Mesendoderm (in vitro differentiated cells): Measurements from ENCODE around the gene AGBL5.

Experiments
- DNase-seq: peaks from one replicate; pipeline ENCODE4 v3.0.0; 2013
- H2AK5ac ChIP-seq: 2 replicates; pipeline ENCODE4 v1.6.1; 2013; ENCODE audit warnings: low read length, inconsistent platforms
- H2BK120ac ChIP-seq: 2 replicates; pipeline ENCODE4 v1.6.1; 2013; ENCODE audit warnings: low read depth, mild to moderate bottlenecking, low read length, moderate library complexity, mixed read lengths
- H2BK15ac ChIP-seq: replicated peaks from 2 replicates; pipeline ENCODE4 v1.6.1; 2013; ENCODE audit warnings: low read depth, mild to moderate bottlenecking, moderate library complexity
- H2BK5ac ChIP-seq: 2 replicates; pipeline ENCODE4 v1.6.1; 2013; ENCODE audit warnings: low read length, inconsistent platforms
- H3K18ac ChIP-seq: 2 replicates; pipeline ENCODE4 v1.6.1; 2013; ENCODE audit warnings: mild to moderate bottlenecking, low read length, mixed read lengths
- H3K23ac ChIP-seq: one replicate; pipeline ENCODE4 v1.6.1; 2013; ENCODE audit warnings: low read length
- H3K27ac ChIP-seq: 2 replicates; pipeline ENCODE4 v1.5.1; 2013; ENCODE audit warnings: low read depth, mild to moderate bottlenecking, inconsistent platforms, low read length, moderate library complexity
- H3K27me3 ChIP-seq: 2 replicates; pipeline ENCODE4 v1.6.1; 2013; ENCODE audit warnings: low read length, control low read depth, mild to moderate bottlenecking, inconsistent platforms; ENCODE audit not compliant: insufficient read depth, poor library complexity
- H3K36me3 ChIP-seq: 2 replicates; pipeline ENCODE4 v1.6.1; 2013; ENCODE audit warnings: low read length, inconsistent platforms; ENCODE audit not compliant: control insufficient read depth, insufficient read depth
- H3K4ac ChIP-seq: one replicate; pipeline ENCODE4 v1.6.1; 2013; ENCODE audit warnings: low read depth, mild to moderate bottlenecking, low read length, moderate library complexity
- H3K4me1 ChIP-seq: 2 replicates; pipeline ENCODE4 v1.6.1; 2013; ENCODE audit warnings: low read depth, low read length, inconsistent platforms; ENCODE audit not compliant: control insufficient read depth
- H3K4me2 ChIP-seq: 2 replicates; pipeline ENCODE4 v1.6.1; 2013; ENCODE audit warnings: low read length
- H3K4me3 ChIP-seq: 2 replicates; pipeline ENCODE4 v1.5.1; 2013; ENCODE audit warnings: mild to moderate bottlenecking, low read length
- H3K56ac ChIP-seq: one replicate; pipeline ENCODE4 v1.6.1; 2013; ENCODE audit warnings: low read length
- H3K79me1 ChIP-seq: 2 replicates; pipeline ENCODE4 v1.6.1; 2013; ENCODE audit warnings: low read length, inconsistent platforms
- H3K79me2 ChIP-seq: 2 replicates; pipeline ENCODE4 v1.6.1; 2013; ENCODE audit warnings: mild to moderate bottlenecking, low read length; ENCODE audit not compliant: control insufficient read depth, insufficient read depth
- H3K9ac ChIP-seq: 2 replicates; pipeline ENCODE4 v1.6.1; 2013; ENCODE audit warnings: low read length, inconsistent platforms
- H4K5ac ChIP-seq: one replicate; pipeline ENCODE4 v1.6.1; 2013; ENCODE audit warnings: low read length
- H4K8ac ChIP-seq: one replicate; pipeline ENCODE4 v1.6.1; 2013; ENCODE audit warnings: low read depth, mild to moderate bottlenecking, control low read depth, low read length, moderate library complexity
- WGBS: extraction: QIAGEN DNeasy Blood & Tissue Kit; methylation state at CpG from one replicate; pipeline ENCODE4 v1.1.7; 2013; ENCODE audit warnings: low lambda C conversion rate, missing lambda C conversion rate; ENCODE audit not compliant: insufficient coverage; ENCODE audit errors: extremely low coverage; 5-methylcytosine and 5-hydroxymethylcytosine counted together

The AGBL5 gene

DNA sequence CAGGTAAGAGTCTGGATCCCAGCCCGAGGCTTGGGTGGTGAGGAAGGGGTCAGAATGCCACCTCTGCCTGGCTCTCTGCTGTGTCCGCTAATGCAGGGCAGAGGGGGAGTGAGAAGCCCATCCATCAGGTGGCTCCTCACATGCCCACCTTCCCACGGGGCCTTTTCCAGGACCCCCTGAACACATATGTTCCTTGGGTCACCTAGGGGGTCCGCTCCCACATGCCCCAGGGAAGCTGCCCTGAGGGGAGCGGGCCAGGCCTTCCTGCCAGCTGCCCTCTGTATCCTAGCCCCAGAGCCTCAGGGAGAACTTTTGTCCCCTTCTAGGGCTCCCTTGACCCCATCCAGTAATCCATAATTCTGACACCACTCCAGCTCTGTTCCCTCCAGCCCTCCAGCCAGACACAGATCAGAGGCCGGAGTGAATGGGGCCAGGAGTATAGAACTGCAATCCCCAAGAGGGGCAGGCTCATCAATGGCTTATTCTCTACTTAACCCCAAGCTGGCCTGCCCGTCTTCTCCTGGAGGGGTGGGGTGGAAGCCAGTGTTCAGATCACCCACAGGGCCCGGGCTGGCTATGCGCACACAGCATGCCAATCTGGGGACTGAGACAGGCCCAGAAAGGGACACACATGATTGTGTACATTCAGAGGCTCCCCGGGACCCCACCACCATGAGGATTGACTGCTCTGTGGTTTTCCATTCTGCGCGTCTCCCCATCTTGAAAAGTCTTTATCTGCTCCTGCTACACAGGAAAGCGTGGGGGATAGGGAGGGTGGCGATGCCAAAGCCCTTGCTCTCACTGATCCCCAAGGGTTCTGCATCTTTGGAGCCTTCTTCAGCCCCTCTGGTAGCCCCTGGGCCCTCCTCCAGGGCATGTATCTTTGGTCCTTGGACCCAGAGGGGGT is 28.0 kb downstream of the AGBL5 start:
- Histone ChIP-seq H2AK5ac (no peak overlapping the region), H3K79me1 (no peaks in the 10 kb centered on the region), H3K79me2 (no peaks in the 10 kb centered on the region), H3K27me3 (no peaks in the 10 kb centered on the region), H3K9ac (no peak overlapping the region), H2BK120ac (no peak overlapping the region), H3K23ac (no peak overlapping the region), H3K4me3 (no peak overlapping the region), H3K4me1 (peaks cover 2% of the 10 kb centered on the region), H2BK5ac (no peak overlapping the region), H3K18ac (no peak overlapping the region), H3K56ac (no peak overlapping the region), H3K36me3 (no peaks in the 10 kb centered on the region), H3K27ac (no peak overlapping the region), H4K5ac (no peak overlapping the region), H3K4ac (no peak overlapping the region), H4K8ac (no peak overlapping the region), H3K4me2 (no peak overlapping the region), H2BK15ac (no peak overlapping the region)
- no CpG with 5 or more reads among the region's 14 CpGs for WGBS
- DNase-seq, result no peak

DNA sequence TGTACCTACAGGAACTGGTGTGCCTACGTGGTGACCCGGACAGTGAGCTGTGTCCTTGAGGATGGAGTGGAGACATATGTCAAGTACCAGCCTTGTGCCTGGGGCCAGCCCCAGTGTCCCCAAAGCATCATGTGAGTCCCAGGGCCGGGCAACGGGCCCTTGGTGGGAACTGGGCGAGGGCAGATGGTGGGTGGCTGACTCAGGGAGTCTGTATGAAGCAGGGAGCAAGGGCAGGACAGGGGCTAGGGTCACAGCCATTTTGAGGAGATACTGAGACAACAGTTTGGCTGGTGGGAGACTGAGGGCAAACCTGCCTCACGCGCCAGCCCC is 28.6 kb downstream of the AGBL5 start:
- no peak overlapping the region for H2BK5ac ChIP-seq
- no peak overlapping the region for H4K5ac ChIP-seq
- no peak overlapping the region for H2BK15ac ChIP-seq
- WGBS, result no CpG with 5 or more reads among the region's 7 CpGs
- H3K4ac ChIP-seq, result no peak overlapping the region
- H3K27ac ChIP-seq, result no peak overlapping the region
- H4K8ac ChIP-seq, result no peak overlapping the region
- no peak for DNase-seq
- peaks cover 2% of the 10 kb centered on the region for H3K4me1 ChIP-seq
- H3K79me1 ChIP-seq, result no peaks in the 10 kb centered on the region
- no peak overlapping the region for H2BK120ac ChIP-seq
- no peak overlapping the region for H3K23ac ChIP-seq
- H3K79me2 ChIP-seq, result no peaks in the 10 kb centered on the region
- no peak overlapping the region for H2AK5ac ChIP-seq
- H3K18ac ChIP-seq, result no peak overlapping the region
- H3K9ac ChIP-seq, result no peak overlapping the region
- no peaks in the 10 kb centered on the region for H3K36me3 ChIP-seq
- no peak overlapping the region for H3K4me2 ChIP-seq
- H3K56ac ChIP-seq, result no peak overlapping the region
- H3K4me3 ChIP-seq, result no peak overlapping the region
- no peaks in the 10 kb centered on the region for H3K27me3 ChIP-seq

DNA sequence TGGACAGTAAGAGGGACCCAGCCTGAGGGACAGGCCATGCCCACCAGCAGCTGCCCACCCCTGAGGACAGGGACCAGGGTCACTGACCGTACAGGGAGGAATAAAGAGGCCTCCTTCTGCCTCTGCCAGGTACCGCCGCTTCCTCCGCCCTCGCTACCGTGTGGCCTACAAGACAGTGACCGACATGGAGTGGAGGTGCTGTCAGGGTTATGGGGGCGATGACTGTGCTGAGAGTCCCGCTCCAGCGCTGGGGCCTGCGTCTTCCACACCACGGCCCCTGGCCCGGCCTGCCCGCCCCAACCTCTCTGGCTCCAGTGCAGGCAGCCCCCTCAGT is 29.1 kb downstream of the AGBL5 start:
- H3K23ac ChIP-seq, result no peak overlapping the region
- no peaks in the 10 kb centered on the region for H3K36me3 ChIP-seq
- no peak overlapping the region for H2BK120ac ChIP-seq
- no peaks in the 10 kb centered on the region for H3K27me3 ChIP-seq
- no peak overlapping the region for H3K27ac ChIP-seq
- H4K5ac ChIP-seq, result no peak overlapping the region
- no peaks in the 10 kb centered on the region for H3K79me2 ChIP-seq
- no peak overlapping the region for H3K9ac ChIP-seq
- no peak for DNase-seq
- no peak overlapping the region for H3K4me2 ChIP-seq
- H4K8ac ChIP-seq, result no peak overlapping the region
- H3K4ac ChIP-seq, result no peak overlapping the region
- H3K18ac ChIP-seq, result no peak overlapping the region
- peaks cover 2% of the 10 kb centered on the region for H3K4me1 ChIP-seq
- no peak overlapping the region for H2BK5ac ChIP-seq
- H3K56ac ChIP-seq, result peak overlapping the region; percentile 64
- no CpG with 5 or more reads among the region's 14 CpGs for WGBS
- H2BK15ac ChIP-seq, result no peak overlapping the region
- peak overlapping the region; percentile 22 for H2AK5ac ChIP-seq
- H3K4me3 ChIP-seq, result no peak overlapping the region
- no peaks in the 10 kb centered on the region for H3K79me1 ChIP-seq

DNA sequence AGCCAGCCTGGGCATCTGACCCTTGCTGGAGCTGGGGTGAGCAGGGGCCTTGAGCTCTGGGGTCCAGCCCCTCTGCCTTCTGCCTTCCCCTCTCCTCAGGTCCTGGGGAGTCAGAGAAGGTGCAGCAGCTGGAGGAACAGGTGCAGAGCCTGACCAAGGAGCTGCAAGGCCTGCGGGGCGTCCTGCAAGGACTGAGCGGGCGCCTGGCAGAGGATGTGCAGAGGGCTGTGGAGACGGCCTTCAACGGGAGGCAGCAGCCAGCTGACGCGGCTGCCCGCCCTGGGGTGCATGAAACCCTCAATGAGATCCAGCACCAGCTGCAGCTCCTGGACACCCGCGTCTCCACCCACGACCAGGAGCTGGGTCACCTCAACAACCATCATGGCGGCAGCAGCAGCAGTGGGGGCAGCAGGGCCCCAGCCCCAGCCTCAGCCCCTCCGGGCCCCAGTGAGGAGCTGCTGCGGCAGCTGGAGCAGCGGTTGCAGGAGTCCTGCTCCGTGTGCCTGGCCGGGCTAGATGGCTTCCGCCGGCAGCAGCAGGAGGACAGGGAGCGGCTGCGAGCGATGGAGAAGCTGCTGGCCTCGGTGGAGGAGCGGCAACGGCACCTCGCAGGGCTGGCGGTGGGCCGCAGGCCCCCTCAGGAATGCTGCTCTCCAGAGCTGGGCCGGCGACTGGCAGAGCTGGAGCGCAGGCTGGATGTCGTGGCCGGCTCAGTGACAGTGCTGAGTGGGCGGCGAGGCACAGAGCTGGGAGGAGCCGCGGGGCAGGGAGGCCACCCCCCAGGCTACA is 30.7 kb downstream of the AGBL5 start:
- no peak overlapping the region for H3K4me3 ChIP-seq
- H4K8ac ChIP-seq, result no peak overlapping the region
- no peak for DNase-seq
- no peak overlapping the region for H2BK120ac ChIP-seq
- H2BK15ac ChIP-seq, result no peak overlapping the region
- no CpG with 5 or more reads among the region's 38 CpGs for WGBS
- H3K79me2 ChIP-seq, result no peaks in the 10 kb centered on the region
- no peak overlapping the region for H3K23ac ChIP-seq
- H2AK5ac ChIP-seq, result no peak overlapping the region
- no peak overlapping the region for H2BK5ac ChIP-seq
- H3K79me1 ChIP-seq, result no peaks in the 10 kb centered on the region
- H3K18ac ChIP-seq, result no peak overlapping the region
- H3K4ac ChIP-seq, result no peak overlapping the region
- no peak overlapping the region for H3K27ac ChIP-seq
- no peak overlapping the region for H3K4me2 ChIP-seq
- no peak overlapping the region for H3K9ac ChIP-seq
- peak overlapping the region; percentile 34 for H3K56ac ChIP-seq
- H3K4me1 ChIP-seq, result peaks cover 2% of the 10 kb centered on the region
- no peaks in the 10 kb centered on the region for H3K36me3 ChIP-seq
- H3K27me3 ChIP-seq, result no peaks in the 10 kb centered on the region
- H4K5ac ChIP-seq, result no peak overlapping the region

DNA sequence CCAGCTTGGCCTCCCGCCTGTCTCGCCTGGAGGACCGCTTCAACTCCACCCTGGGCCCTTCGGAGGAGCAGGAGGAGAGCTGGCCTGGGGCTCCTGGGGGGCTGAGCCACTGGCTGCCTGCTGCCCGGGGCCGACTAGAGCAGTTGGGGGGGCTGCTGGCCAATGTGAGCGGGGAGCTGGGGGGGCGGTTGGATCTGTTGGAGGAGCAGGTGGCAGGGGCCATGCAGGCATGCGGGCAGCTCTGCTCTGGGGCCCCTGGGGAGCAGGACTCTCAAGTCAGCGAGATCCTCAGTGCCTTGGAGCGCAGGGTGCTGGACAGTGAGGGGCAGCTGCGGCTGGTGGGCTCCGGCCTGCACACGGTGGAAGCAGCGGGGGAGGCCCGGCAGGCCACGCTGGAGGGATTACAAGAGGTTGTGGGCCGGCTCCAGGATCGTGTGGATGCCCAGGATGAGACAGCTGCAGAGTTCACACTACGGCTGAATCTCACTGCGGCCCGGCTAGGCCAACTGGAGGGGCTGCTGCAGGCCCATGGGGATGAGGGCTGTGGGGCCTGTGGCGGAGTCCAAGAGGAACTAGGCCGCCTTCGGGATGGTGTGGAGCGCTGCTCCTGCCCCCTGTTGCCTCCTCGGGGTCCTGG is 31.4 kb downstream of the AGBL5 start:
- H3K23ac ChIP-seq, result no peak overlapping the region
- no peak overlapping the region for H2AK5ac ChIP-seq
- H2BK5ac ChIP-seq, result no peak overlapping the region
- H3K56ac ChIP-seq, result no peak overlapping the region
- no peaks in the 10 kb centered on the region for H3K27me3 ChIP-seq
- H2BK15ac ChIP-seq, result no peak overlapping the region
- WGBS, result no CpG with 5 or more reads among the region's 27 CpGs
- no peaks in the 10 kb centered on the region for H3K79me1 ChIP-seq
- no peak overlapping the region for H3K27ac ChIP-seq
- no peak overlapping the region for H3K18ac ChIP-seq
- H3K36me3 ChIP-seq, result no peaks in the 10 kb centered on the region
- DNase-seq, result no peak
- no peaks in the 10 kb centered on the region for H3K79me2 ChIP-seq
- no peak overlapping the region for H3K4me3 ChIP-seq
- H3K4me2 ChIP-seq, result no peak overlapping the region
- H3K4me1 ChIP-seq, result peaks cover 2% of the 10 kb centered on the region
- H4K5ac ChIP-seq, result no peak overlapping the region
- no peak overlapping the region for H4K8ac ChIP-seq
- H3K9ac ChIP-seq, result no peak overlapping the region
- no peak overlapping the region for H3K4ac ChIP-seq
- no peak overlapping the region for H2BK120ac ChIP-seq
